ENCODE measurements around the gene KDM6A. TPM values are rescaled to one million over a fixed set of nuclear protein-coding genes. Genes with fewer than 3 reads are reported as not detected.

Gene KDM6A
- total RNA-seq, 1 experiment from 2014 or later: 9.1 TPM

Other genes with a start within 250 kb of the KDM6A start
- gene DUSP21, start 29.2 kb upstream of the KDM6A start, total RNA-seq (2014; rRNA removed): not detected in 2 replicates

Data from LHCN-M2 (cell line).